ENCODE data around the gene PROKR2.

Gene PROKR2

GRCh38 chr20:5316188-5317158, at the start of gene PROKR2:
Gene PROKR2, minus strand, starts transcription at chr20:5316954. Its CDS starts 2,585 bp downstream, at chr20:5314369.
- no peak for DNase-seq (ENCODE audit: low read depth)

- no peak for DNase-seq (ENCODE audit: low read depth)
These were observed 48.3 kb upstream of the PROKR2 start for GRCh38 chr20:5364997-5365597.

- no peak for DNase-seq (ENCODE audit: low read depth)
These were observed 47.5 kb upstream of the PROKR2 start for GRCh38 chr20:5364136-5364821.

GRCh38 chr20:5362771-5363170, 46.0 kb upstream of the PROKR2 start:
- DNase-seq (ENCODE audit: low read depth), result no peak

GRCh38 chr20:5361176-5361575, 44.4 kb upstream of the PROKR2 start:
- no peak for DNase-seq (ENCODE audit: low read depth)

- DNase-seq (ENCODE audit: low read depth), result no peak
These were observed 41.2 kb upstream of the PROKR2 start for GRCh38 chr20:5357946-5358345.

GRCh38 chr20:5356941-5357340, 40.2 kb upstream of the PROKR2 start:
- no peak for DNase-seq (ENCODE audit: low read depth)

- DNase-seq (ENCODE audit: low read depth), result no peak
These were observed 38.1 kb upstream of the PROKR2 start for GRCh38 chr20:5354901-5355300.

GRCh38 chr20:5353624-5354496, 37.1 kb upstream of the PROKR2 start:
- DNase-seq (ENCODE audit: low read depth), result peak; percentile 47

GRCh38 chr20:5349448-5349847, 32.7 kb upstream of the PROKR2 start:
- no peak for DNase-seq (ENCODE audit: low read depth)

- DNase-seq (ENCODE audit: low read depth), result no peak
These were observed 25.3 kb upstream of the PROKR2 start for GRCh38 chr20:5342021-5342420.

GRCh38 chr20:5331340-5331739, 14.6 kb upstream of the PROKR2 start:
- no peak for DNase-seq (ENCODE audit: low read depth)

GRCh38 chr20:5328268-5328667, 11.5 kb upstream of the PROKR2 start:
- DNase-seq (ENCODE audit: low read depth), result no peak

- DNase-seq (ENCODE audit: low read depth), result no peak
These were observed 10.6 kb upstream of the PROKR2 start for GRCh38 chr20:5327356-5327755.

GRCh38 chr20:5315807-5316187, 957 bp downstream of the PROKR2 start:
- DNase-seq (ENCODE audit: low read depth), result no peak

GRCh38 chr20:5313916-5314315, 2.8 kb downstream of the PROKR2 start:
- DNase-seq (ENCODE audit: low read depth), result no peak

GRCh38 chr20:5312518-5312917, 4.2 kb downstream of the PROKR2 start:
- no peak for DNase-seq (ENCODE audit: low read depth)

- DNase-seq (ENCODE audit: low read depth), result peak; percentile 10
These were observed 6.8 kb downstream of the PROKR2 start for GRCh38 chr20:5309971-5310370.

- DNase-seq (ENCODE audit: low read depth), result no peak
These were observed 17.9 kb downstream of the PROKR2 start for GRCh38 chr20:5298811-5299210.

GRCh38 chr20:5297280-5298004, 19.3 kb downstream of the PROKR2 start:
- DNase-seq (ENCODE audit: low read depth), result no peak

- no peak for DNase-seq (ENCODE audit: low read depth)
These were observed 26.2 kb downstream of the PROKR2 start for GRCh38 chr20:5290596-5290995.
